Fibroblast of mammary gland (primary cell): ENCODE data around the gene NKX2-2.
A peak's percentile ranks its signal among the peaks of the same experiment; 100 is the strongest.
"Not testable (repeated sequence)": the region's sequence is repeated elsewhere in the genome, so short reads cannot be mapped to it uniquely, and the experiment has no call there.

Experiments used
- DNase-seq: peaks from one replicate; pipeline ENCODE4 v3.0.0-alpha.2; 2010; ENCODE audit warnings: low read depth
- H3K4me3 ChIP-seq: 2 replicates; pipeline ENCODE4 v1.5.1; 2011; ENCODE audit warnings: low read depth, mild to moderate bottlenecking, low read length, moderate library complexity; ENCODE audit not compliant: control insufficient read depth
- TF ChIP-seq, protein P1 (sequence below): conservative IDR thresholded peaks from 2 replicates; pipeline ENCODE4 v1.5.1; 2011; ENCODE audit warnings: low read depth, low read length, inconsistent platforms; ENCODE audit not compliant: control insufficient read depth, insufficient read depth

The NKX2-2 gene

DNA sequence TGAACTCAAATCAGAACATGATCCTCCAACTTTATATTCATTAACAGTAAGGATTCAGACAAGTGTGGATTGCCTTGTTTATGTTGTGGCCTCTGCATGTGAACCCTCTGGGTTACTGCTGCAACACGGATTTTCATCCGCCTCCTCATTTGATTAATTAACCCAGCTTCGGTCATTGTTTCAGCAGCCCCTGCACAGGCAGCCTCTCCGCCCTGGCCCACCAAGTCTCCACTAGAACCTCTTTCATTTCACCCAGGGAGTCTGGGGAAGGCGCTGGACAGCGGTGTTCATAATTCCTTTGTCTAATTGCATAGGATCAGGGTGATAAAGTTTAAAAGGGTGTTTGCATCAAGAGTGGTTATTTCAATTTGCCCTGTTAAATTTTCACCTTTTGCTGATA lies 15.7 kb downstream of the NKX2-2 start:
- no peak for DNase-seq
- no peak overlapping the region for H3K4me3 ChIP-seq
- TF ChIP-seq, protein P1, sequence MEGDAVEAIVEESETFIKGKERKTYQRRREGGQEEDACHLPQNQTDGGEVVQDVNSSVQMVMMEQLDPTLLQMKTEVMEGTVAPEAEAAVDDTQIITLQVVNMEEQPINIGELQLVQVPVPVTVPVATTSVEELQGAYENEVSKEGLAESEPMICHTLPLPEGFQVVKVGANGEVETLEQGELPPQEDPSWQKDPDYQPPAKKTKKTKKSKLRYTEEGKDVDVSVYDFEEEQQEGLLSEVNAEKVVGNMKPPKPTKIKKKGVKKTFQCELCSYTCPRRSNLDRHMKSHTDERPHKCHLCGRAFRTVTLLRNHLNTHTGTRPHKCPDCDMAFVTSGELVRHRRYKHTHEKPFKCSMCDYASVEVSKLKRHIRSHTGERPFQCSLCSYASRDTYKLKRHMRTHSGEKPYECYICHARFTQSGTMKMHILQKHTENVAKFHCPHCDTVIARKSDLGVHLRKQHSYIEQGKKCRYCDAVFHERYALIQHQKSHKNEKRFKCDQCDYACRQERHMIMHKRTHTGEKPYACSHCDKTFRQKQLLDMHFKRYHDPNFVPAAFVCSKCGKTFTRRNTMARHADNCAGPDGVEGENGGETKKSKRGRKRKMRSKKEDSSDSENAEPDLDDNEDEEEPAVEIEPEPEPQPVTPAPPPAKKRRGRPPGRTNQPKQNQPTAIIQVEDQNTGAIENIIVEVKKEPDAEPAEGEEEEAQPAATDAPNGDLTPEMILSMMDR, result no peak

DNA sequence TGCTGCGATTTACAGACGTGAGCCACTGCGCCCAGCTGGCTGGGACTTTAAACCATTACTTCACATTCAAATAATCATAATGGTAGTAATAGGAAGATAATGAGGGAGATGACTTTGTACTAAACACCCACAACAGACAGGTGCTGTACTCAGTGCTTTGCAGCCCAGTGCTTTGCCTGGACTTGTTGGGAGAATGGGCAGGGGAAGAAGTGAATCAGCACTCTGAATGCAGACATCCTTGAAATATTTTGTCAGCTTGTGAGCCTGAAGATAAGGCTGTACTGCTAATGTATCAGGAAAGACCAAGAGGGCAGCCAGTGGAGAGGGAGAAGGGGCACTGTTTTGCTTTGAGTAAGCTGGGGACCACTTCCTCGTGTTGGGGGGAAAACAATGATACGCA lies 17.4 kb downstream of the NKX2-2 start:
- TF ChIP-seq, protein P1, result no peak
- H3K4me3 ChIP-seq, result no peak overlapping the region
- DNase-seq, result no peak

DNA sequence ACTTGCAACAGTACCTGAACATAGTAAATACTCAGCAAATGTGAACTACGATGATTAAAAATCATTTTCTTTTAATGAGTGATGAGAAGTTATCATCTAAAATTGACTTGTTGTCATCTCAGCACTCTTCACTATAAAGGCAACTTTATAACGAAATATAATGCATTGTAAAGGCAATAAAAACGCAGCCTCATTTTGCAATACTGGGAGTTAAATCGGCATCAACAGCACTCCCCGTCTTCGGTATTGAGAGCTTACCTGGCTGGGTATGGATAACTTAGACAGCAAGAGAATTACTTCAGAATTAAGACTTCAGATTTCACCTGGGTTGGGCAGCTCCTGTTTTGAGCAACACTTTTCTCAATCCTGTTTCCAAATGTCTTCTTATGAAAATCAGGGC lies 20.8 kb downstream of the NKX2-2 start:
- no peak for DNase-seq
- H3K4me3 ChIP-seq, result no peak overlapping the region
- TF ChIP-seq, protein P1, result no peak

DNA sequence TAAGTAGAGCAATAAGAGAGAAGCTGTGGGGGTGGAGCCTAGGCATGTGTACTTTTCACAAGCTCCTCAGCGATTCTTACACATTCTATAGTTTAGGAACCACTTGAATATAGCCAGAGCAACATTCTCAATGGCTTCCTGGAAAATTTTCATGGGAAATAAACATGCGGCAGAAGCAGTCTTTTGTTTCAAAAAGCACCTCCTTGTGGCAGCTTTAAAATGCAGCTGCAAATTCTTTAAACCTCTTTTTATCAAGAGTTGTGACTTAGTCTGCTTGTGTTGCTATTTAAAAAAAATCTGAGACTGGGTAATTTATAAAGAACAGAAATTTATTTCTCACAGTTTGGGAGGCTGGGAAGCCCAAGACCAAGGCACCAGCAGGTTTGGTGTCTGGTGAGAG lies 23.8 kb downstream of the NKX2-2 start:
- TF ChIP-seq, protein P1, result peak; percentile 31
- no peak overlapping the region for H3K4me3 ChIP-seq
- no peak for DNase-seq

DNA sequence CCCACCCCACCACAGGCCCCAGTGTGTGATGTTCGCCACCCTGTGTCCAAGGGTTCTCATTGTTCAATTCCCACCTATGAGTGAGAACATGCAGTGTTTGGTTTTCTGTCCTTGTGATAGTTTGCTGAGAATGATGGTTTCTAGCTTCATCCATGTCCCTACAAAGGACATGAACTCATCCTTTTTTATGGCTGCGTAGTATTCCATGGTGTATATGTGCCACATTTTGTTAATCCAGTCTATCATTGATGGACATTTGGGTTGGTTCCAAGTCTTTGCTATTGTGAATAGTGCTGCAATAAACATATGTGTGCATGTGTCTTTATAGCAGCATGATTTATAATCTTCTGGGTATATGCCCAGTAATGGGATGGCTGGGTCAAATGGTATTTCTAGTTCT lies 33.7 kb downstream of the NKX2-2 start:
- not testable (repeated sequence) for DNase-seq, H3K4me3 ChIP-seq

DNA sequence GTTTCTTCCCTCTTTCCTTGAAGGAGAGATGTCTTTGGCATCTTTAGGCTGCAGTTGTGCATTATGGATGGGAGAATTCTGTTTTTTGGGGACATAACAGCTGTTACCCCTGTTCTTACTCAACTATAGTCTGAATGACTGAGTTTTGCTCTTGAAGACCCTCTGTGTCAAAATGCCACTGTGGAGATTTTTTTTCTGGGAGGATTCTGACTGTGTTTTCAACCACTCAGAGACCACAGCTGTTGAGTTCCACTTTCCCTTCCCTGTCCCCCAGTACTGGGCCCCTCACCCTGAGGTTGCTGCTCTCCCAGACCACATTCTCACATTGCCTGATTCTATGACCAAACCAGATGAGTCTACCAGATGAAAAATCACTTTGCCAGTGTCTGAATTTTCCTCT lies 48.1 kb downstream of the NKX2-2 start:
- TF ChIP-seq, protein P1, result no peak
- no peak for DNase-seq

DNA sequence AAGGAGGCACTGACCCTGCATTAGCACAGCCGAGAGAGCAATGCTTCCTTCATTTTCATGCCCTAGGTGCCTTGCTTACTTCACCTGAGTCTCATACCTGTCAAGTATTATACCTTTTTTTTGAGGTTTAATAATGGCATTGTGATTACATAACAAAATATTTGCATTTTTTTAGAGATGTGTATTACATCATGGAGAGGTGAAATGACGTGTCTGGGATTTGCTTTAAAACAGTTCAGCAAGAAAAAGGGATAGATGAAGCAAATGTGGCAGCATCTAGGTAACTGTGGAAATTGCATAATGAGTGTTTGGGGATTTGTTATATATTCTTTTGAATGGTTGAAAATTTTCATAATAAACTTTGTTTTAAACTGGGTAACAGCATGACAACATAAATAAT lies 48.9 kb downstream of the NKX2-2 start:
- TF ChIP-seq, protein P1, result no peak
- no peak overlapping the region for H3K4me3 ChIP-seq
- DNase-seq, result no peak

More for the DNA sequence above, 48.1 kb downstream of the NKX2-2 start:
- no peak overlapping the region for H3K4me3 ChIP-seq
